ENCODE results near the gene GPR34.
"Not testable (repeated sequence)": the region's sequence is repeated elsewhere in the genome, so short reads cannot be mapped to it uniquely, and the experiment has no call there.

GPR34 gene

DNA sequence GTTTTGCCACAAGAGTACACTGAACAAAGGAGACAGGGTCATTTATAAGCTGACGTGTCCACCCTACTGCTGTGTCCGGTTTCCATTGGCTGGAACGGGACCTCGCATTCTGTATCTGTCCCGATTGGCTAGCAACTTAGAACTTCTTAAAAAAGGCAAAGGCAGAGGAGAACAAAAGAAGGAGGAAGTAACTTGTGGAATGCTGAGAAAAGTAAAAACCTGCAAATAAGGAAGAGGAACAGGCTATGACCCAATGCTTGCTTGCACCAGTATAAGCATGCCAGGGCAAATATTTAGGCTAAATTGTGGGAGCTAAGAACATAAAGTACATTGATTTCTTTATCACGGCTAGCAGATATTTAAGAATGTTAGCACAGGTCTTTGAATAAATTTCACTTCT, 30.8 kb downstream of the GPR34 start:
- H3K9me3 ChIP-seq (ENCODE audit: control insufficient read depth in 1 of 2, low read length in 2 of 2); H3K27ac ChIP-seq (ENCODE audit: low read length); H3K4me1 ChIP-seq (ENCODE audit: control insufficient read depth in 1 of 2, insufficient read depth in 2 of 2, low read length in 2 of 2); H3K4me3 ChIP-seq (ENCODE audit: low read depth in 1 of 2, low read length in 2 of 2); H3K36me3 ChIP-seq (ENCODE audit: control insufficient read depth in 1 of 2, insufficient read depth in 2 of 2, low read length in 2 of 2); H3K27me3 ChIP-seq (ENCODE audit: low read depth, low read length): not testable (repeated sequence)

- no peak overlapping the region for H3K4me3 ChIP-seq (ENCODE audit: low read depth in 1 of 2, low read length in 2 of 2)
- no peaks in the 10 kb centered on the region for H3K4me1 ChIP-seq (ENCODE audit: control insufficient read depth in 1 of 2, insufficient read depth in 2 of 2, low read length in 2 of 2)
- no peaks in the 10 kb centered on the region for H3K27me3 ChIP-seq (ENCODE audit: low read depth, low read length)
- no peaks in the 10 kb centered on the region for H3K36me3 ChIP-seq (ENCODE audit: control insufficient read depth in 1 of 2, insufficient read depth in 2 of 2, low read length in 2 of 2)
- H3K27ac ChIP-seq (ENCODE audit: low read length): no peak overlapping the region
- no peaks in the 10 kb centered on the region for H3K9me3 ChIP-seq (ENCODE audit: control insufficient read depth in 1 of 2, low read length in 2 of 2)
Observed at GRCh38 chrX:41720125-41720779, 31.5 kb downstream of the GPR34 start.

- Histone ChIP-seq H3K9me3 (ENCODE audit: control insufficient read depth in 1 of 2, low read length in 2 of 2) (no peaks in the 10 kb centered on the region), H3K4me1 (ENCODE audit: control insufficient read depth in 1 of 2, insufficient read depth in 2 of 2, low read length in 2 of 2) (no peaks in the 10 kb centered on the region), H3K27ac (ENCODE audit: low read length) (no peak overlapping the region), H3K36me3 (ENCODE audit: control insufficient read depth in 1 of 2, insufficient read depth in 2 of 2, low read length in 2 of 2) (no peaks in the 10 kb centered on the region), H3K4me3 (ENCODE audit: low read depth in 1 of 2, low read length in 2 of 2) (no peak overlapping the region), H3K27me3 (ENCODE audit: low read depth, low read length) (no peaks in the 10 kb centered on the region)
Observed at GRCh38 chrX:41721590-41721989, 32.8 kb downstream of the GPR34 start.

DNA sequence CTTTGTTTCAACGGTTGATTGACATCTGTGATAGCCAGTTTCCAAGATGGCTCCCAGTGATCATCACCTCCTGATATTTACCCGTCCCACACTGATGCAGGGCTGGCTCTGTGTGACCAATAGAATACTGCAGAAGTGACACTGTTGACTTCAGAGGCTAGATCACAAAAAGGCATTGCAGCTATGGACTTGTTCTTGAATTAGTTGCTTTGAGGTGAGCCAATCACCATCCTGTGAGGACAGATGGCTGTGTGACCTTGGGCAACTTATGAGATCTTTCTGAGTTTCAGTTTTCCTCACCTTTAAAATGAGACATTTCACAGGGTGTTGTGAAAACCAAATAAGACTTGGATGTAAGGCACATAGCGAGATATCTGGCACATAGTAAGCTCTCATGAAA, 33.4 kb downstream of the GPR34 start:
- Histone ChIP-seq H3K27ac (ENCODE audit: low read length) (no peak overlapping the region), H3K4me1 (ENCODE audit: control insufficient read depth in 1 of 2, insufficient read depth in 2 of 2, low read length in 2 of 2) (no peaks in the 10 kb centered on the region), H3K9me3 (ENCODE audit: control insufficient read depth in 1 of 2, low read length in 2 of 2) (no peaks in the 10 kb centered on the region), H3K27me3 (ENCODE audit: low read depth, low read length) (no peaks in the 10 kb centered on the region), H3K4me3 (ENCODE audit: low read depth in 1 of 2, low read length in 2 of 2) (no peak overlapping the region), H3K36me3 (ENCODE audit: control insufficient read depth in 1 of 2, insufficient read depth in 2 of 2, low read length in 2 of 2) (no peaks in the 10 kb centered on the region)

- Histone ChIP-seq H3K4me1 (ENCODE audit: control insufficient read depth in 1 of 2, insufficient read depth in 2 of 2, low read length in 2 of 2) (no peaks in the 10 kb centered on the region), H3K27ac (ENCODE audit: low read length) (no peak overlapping the region), H3K36me3 (ENCODE audit: control insufficient read depth in 1 of 2, insufficient read depth in 2 of 2, low read length in 2 of 2) (no peaks in the 10 kb centered on the region), H3K4me3 (ENCODE audit: low read depth in 1 of 2, low read length in 2 of 2) (no peak overlapping the region), H3K27me3 (ENCODE audit: low read depth, low read length) (no peaks in the 10 kb centered on the region), H3K9me3 (ENCODE audit: control insufficient read depth in 1 of 2, low read length in 2 of 2) (no peaks in the 10 kb centered on the region)
Observed at GRCh38 chrX:41722816-41723618, 34.2 kb downstream of the GPR34 start.

DNA sequence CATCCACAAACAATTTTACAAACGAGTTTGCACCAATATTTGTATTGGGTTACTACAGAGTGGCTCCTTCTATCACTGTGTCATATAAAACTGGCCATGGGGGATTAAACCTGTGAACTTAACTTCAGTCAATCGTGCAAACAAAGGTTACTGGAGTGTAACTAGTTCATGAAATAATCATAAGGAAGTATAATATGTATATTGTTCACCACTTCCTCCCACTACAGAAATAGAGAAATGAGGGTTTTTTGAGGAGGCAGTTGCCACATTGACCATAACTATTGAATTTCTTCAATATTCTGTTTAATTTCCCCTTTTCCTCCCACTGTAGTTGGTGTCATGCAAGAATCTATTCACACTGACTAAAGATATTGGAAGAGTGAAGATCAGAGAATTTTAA, 35.1 kb downstream of the GPR34 start, which contains the start of gene GPR82:
GPR82 (plus strand) TSS at position 356 of the 400 bp plus-strand sequence. CDS start 2,846 bp downstream, outside the sequence.
- no peaks in the 10 kb centered on the region for H3K4me1 ChIP-seq (ENCODE audit: control insufficient read depth in 1 of 2, insufficient read depth in 2 of 2, low read length in 2 of 2)
- H3K9me3 ChIP-seq (ENCODE audit: control insufficient read depth in 1 of 2, low read length in 2 of 2): no peaks in the 10 kb centered on the region
- no peaks in the 10 kb centered on the region for H3K27me3 ChIP-seq (ENCODE audit: low read depth, low read length)
- H3K27ac ChIP-seq (ENCODE audit: low read length): no peak within 1 kb of the TSS
- no peak within 1 kb of the TSS for H3K4me3 ChIP-seq (ENCODE audit: low read depth in 1 of 2, low read length in 2 of 2)
- no peaks in the 10 kb centered on the region for H3K36me3 ChIP-seq (ENCODE audit: control insufficient read depth in 1 of 2, insufficient read depth in 2 of 2, low read length in 2 of 2)

DNA sequence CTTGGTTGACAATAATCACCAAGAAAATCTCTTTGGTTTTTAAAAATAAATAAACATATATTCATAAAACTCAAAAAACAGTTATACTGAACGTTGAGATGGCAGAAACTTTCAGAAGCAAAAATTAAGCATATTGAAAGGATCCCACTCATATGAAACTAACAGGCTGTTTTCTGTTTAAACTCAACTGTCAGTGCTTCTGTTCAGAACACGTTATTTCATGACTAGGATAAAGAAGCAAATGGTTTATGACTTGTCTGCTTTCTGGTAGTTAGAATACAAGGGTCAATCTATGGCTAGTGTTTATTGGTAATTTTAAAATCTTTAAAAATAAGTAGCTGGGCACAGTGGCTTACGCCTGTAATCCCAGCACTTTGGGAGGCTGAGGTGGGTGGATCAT, 39.4 kb downstream of the GPR34 start:
- Histone ChIP-seq H3K27me3 (ENCODE audit: low read depth, low read length) (no peaks in the 10 kb centered on the region), H3K27ac (ENCODE audit: low read length) (no peak overlapping the region), H3K36me3 (ENCODE audit: control insufficient read depth in 1 of 2, insufficient read depth in 2 of 2, low read length in 2 of 2) (no peaks in the 10 kb centered on the region), H3K4me1 (ENCODE audit: control insufficient read depth in 1 of 2, insufficient read depth in 2 of 2, low read length in 2 of 2) (no peaks in the 10 kb centered on the region), H3K4me3 (ENCODE audit: low read depth in 1 of 2, low read length in 2 of 2) (no peak overlapping the region), H3K9me3 (ENCODE audit: control insufficient read depth in 1 of 2, low read length in 2 of 2) (no peaks in the 10 kb centered on the region)

- Histone ChIP-seq H3K9me3 (ENCODE audit: control insufficient read depth in 1 of 2, low read length in 2 of 2) (no peaks in the 10 kb centered on the region), H3K4me1 (ENCODE audit: control insufficient read depth in 1 of 2, insufficient read depth in 2 of 2, low read length in 2 of 2) (no peaks in the 10 kb centered on the region), H3K27me3 (ENCODE audit: low read depth, low read length) (no peaks in the 10 kb centered on the region)
Observed at GRCh38 chrX:41730081-41730480, 41.3 kb downstream of the GPR34 start.

DNA sequence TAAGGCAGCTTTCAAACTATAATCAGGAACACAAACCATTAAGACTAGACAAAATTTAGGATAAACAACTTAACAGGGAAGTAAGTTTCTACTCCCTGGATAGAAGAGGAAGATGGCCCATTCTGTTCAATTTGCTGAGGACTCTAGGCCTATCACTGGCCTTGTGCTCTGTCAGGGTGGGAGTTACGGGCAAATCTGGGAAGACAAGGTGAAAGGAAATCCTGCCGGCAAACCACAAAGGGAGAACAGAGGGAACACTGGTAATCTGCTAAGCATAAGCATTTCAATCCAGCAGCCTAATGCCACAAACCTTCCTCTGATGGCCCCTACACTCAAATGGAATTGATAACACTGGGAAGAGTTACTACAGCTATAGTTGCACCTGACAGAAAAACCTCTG, 43.5 kb downstream of the GPR34 start:
- Histone ChIP-seq H3K9me3 (ENCODE audit: control insufficient read depth in 1 of 2, low read length in 2 of 2) (no peaks in the 10 kb centered on the region), H3K4me3 (ENCODE audit: low read depth in 1 of 2, low read length in 2 of 2) (no peak overlapping the region), H3K27ac (ENCODE audit: low read length) (no peak overlapping the region), H3K27me3 (ENCODE audit: low read depth, low read length) (no peaks in the 10 kb centered on the region), H3K36me3 (ENCODE audit: control insufficient read depth in 1 of 2, insufficient read depth in 2 of 2, low read length in 2 of 2) (no peaks in the 10 kb centered on the region), H3K4me1 (ENCODE audit: control insufficient read depth in 1 of 2, insufficient read depth in 2 of 2, low read length in 2 of 2) (no peaks in the 10 kb centered on the region)

More at GRCh38 chrX:41730081-41730480, 41.3 kb downstream of the GPR34 start:
- Histone ChIP-seq H3K27ac (ENCODE audit: low read length) (no peak overlapping the region), H3K4me3 (ENCODE audit: low read depth in 1 of 2, low read length in 2 of 2) (no peak overlapping the region), H3K36me3 (ENCODE audit: control insufficient read depth in 1 of 2, insufficient read depth in 2 of 2, low read length in 2 of 2) (no peaks in the 10 kb centered on the region)

DNA sequence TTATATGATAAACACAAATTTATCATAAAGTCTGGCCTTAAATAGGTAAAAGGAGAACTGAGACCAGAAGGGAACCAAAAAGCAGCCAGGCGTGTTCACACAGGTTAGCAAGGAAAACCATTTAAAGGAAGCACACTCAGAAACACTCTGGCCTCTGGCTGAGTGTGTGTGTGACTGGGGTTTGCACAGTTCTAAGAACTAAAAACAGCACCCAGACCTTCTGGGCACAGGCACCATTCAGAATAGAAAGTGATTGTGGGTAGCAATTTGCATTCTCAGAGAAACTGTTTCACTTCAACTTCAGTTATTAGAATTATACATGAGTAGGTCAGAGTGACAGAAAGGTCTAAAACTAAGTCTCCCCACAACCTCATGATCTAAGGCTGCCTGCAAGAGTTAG, 45.2 kb downstream of the GPR34 start:
- no peaks in the 10 kb centered on the region for H3K4me1 ChIP-seq (ENCODE audit: control insufficient read depth in 1 of 2, insufficient read depth in 2 of 2, low read length in 2 of 2)
- no peaks in the 10 kb centered on the region for H3K27me3 ChIP-seq (ENCODE audit: low read depth, low read length)
- H3K36me3 ChIP-seq (ENCODE audit: control insufficient read depth in 1 of 2, insufficient read depth in 2 of 2, low read length in 2 of 2): no peaks in the 10 kb centered on the region
- no peak overlapping the region for H3K27ac ChIP-seq (ENCODE audit: low read length)
- no peak overlapping the region for H3K4me3 ChIP-seq (ENCODE audit: low read depth in 1 of 2, low read length in 2 of 2)
- H3K9me3 ChIP-seq (ENCODE audit: control insufficient read depth in 1 of 2, low read length in 2 of 2): no peaks in the 10 kb centered on the region

DNA sequence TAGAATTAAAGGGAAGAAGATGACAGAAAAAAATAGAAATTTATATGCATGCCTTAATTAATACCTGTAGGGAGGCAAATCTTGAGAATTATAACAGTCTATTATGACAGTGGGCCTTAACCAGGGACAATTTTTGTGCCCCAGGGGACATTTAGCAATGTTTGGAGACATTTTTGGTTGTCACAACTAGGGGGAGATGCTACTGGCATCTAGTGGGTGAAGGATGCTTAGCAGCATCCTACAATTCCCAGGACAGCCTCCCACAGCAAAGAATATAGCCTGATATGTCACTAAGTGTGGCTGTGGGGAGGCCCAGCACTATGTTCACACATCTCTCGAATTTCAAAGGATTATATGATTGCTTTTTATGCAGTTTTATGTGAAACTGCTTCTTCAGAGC, 45.8 kb downstream of the GPR34 start:
- H3K4me1 ChIP-seq (ENCODE audit: control insufficient read depth in 1 of 2, insufficient read depth in 2 of 2, low read length in 2 of 2): no peaks in the 10 kb centered on the region
- H3K27ac ChIP-seq (ENCODE audit: low read length): no peak overlapping the region
- no peaks in the 10 kb centered on the region for H3K27me3 ChIP-seq (ENCODE audit: low read depth, low read length)
- no peaks in the 10 kb centered on the region for H3K9me3 ChIP-seq (ENCODE audit: control insufficient read depth in 1 of 2, low read length in 2 of 2)
- H3K4me3 ChIP-seq (ENCODE audit: low read depth in 1 of 2, low read length in 2 of 2): no peak overlapping the region
- no peaks in the 10 kb centered on the region for H3K36me3 ChIP-seq (ENCODE audit: control insufficient read depth in 1 of 2, insufficient read depth in 2 of 2, low read length in 2 of 2)
